CD4-positive, alpha-beta T cell treated with Interleukin-1 beta for 1 hour (primary cell): ENCODE results near the gene PIP5K1C.
"Not testable (repeated sequence)": the region's sequence is repeated elsewhere in the genome, so short reads cannot be mapped to it uniquely, and the experiment has no call there.

Experiments used
- DNase-seq, 2 donors: peaks; one replicate each; pipeline ENCODE4 v3.0.0-alpha.2; 2020 to 2022

PIP5K1C gene

DNA sequence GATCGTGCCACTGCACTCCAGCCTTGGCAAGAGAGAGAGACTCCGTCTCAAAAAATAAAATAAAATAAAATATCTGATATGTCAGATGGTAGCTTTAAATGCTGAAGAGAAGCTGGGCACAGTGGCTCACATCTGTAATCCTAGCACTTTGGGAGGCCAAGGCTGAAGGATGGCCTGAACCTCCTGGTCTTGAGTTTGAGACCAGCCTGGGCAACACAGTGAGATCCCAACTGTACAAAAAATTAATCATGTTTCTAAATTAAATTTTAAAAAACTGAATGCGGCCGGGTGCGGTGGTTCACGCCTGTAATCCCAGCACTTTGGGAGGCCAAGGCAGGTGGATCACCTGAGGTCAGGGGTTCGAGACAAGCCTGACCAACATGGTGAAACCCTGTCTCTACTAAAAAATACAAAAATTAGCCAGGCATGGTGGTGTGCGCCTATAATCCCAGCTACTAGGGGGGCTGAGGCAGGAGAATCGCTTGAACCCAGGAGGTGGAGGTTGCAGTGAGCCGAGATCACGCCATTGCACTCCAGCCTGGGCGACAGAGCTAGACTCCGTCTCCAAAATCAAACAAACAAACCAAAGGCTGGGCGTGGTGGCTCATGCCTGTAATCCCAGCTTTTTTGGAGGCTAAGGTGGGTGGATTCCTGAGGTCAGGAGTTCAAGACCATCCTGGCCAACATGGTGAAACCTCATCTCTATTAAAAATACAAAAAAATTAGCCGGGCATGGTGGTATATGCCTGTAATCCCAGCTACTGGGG is 116.0 kb downstream of the PIP5K1C start:
- DNase-seq: not testable (repeated sequence)

DNA sequence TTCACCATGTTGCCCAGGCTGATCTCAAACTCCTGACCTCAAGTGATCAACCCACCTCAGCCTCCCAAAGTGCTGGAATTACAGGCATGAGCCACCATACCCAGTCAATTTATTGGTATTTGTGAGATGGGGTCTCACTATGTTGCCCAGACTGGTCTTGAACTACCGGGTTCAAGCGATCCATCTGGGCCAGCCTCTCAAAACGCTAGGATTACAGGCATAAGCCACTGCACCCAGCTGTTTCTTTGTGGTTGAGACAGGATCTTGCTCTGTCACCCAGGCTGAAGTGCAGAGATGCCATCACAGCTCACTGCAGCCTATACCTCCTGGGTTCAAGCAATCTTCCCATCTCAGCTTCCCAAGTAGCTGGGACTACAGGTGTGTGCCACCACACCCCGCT is 118.5 kb downstream of the PIP5K1C start:
- not testable (repeated sequence) for DNase-seq
